Mesothelial cell of epicardium (in vitro differentiated cells): ENCODE results near the gene AUH. TPM values are rescaled to one million over a fixed set of nuclear protein-coding genes. Genes with fewer than 3 reads are reported as not detected.
"Not testable (repeated sequence)": the region's sequence is repeated elsewhere in the genome, so short reads cannot be mapped to it uniquely, and the experiment has no call there.

Experiments used
- DNase-seq, 2 experiments: peaks; one replicate each; pipeline ENCODE4 v3.0.0; 2021; ENCODE audit warnings: low spot score in 2 of 2; ENCODE audit not compliant: unreplicated experiment in 2 of 2
- H3K27ac Mint-ChIP-seq: 2 replicates; pipeline ENCODE4 v1.8.0; 2021; ENCODE audit warnings: mixed read lengths
- H3K27me3 Mint-ChIP-seq: 2 replicates; pipeline ENCODE4 v1.8.0; 2021; ENCODE audit warnings: low read depth, mixed read lengths
- H3K36me3 Mint-ChIP-seq: 2 replicates; pipeline ENCODE4 v1.8.0; 2021; ENCODE audit warnings: mixed read lengths
- H3K4me1 Mint-ChIP-seq: 2 replicates; pipeline ENCODE4 v1.8.0; 2021; ENCODE audit warnings: mixed read lengths
- H3K4me3 Mint-ChIP-seq: 2 replicates; pipeline ENCODE4 v1.8.0; 2021; ENCODE audit warnings: mild to moderate bottlenecking, moderate library complexity, mixed read lengths
- H3K9me3 Mint-ChIP-seq: 2 replicates; pipeline ENCODE4 v1.8.0; 2021; ENCODE audit warnings: mixed read lengths
- CTCF ChIP-seq: fragments of 200-600 bp; sonication (generic); IDR thresholded peaks from one replicate; pipeline ENCODE4 v1.5.0; 2021; ENCODE audit warnings: antibody characterized with exemption; ENCODE audit not compliant: unreplicated experiment
- total RNA-seq: library from RNA; stranded (reverse); gene quantifications from 3 replicates; pipeline ENCODE4 v1.2.1, GENCODE V29; 2021

AUH gene
- total RNA-seq, 1 donor from 2014 or later, result 24.8 TPM

DNA sequence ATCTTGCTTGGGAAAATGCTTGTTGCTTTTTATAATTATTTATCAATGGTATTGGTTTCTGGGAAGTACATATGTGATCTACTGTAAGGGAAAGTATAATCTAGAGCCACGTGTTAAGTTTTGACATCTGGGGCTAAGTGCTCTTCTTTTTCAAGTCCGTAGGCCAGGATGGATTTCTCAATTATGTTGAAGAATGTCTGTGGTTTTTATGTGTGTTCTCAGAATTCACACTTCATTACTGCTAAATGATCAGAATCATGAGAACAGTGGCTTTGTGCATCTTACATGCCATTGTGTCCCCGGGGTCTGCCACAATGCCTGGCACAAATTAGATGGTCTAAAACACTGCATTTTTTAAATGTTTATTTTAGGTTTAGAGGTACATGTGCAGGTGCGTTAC is 14.5 kb upstream of the AUH start:
- peaks cover 5% of the 10 kb centered on the region for H3K9me3 Mint-ChIP-seq
- DNase-seq, result no peak
- H3K27me3 Mint-ChIP-seq, result no peaks in the 10 kb centered on the region
- H3K4me3 Mint-ChIP-seq, result no peak overlapping the region
- TF ChIP-seq CTCF, result no peak
- no peak overlapping the region for H3K27ac Mint-ChIP-seq
- peaks cover 3% of the 10 kb centered on the region for H3K4me1 Mint-ChIP-seq
- peaks cover 3% of the 10 kb centered on the region for H3K36me3 Mint-ChIP-seq

DNA sequence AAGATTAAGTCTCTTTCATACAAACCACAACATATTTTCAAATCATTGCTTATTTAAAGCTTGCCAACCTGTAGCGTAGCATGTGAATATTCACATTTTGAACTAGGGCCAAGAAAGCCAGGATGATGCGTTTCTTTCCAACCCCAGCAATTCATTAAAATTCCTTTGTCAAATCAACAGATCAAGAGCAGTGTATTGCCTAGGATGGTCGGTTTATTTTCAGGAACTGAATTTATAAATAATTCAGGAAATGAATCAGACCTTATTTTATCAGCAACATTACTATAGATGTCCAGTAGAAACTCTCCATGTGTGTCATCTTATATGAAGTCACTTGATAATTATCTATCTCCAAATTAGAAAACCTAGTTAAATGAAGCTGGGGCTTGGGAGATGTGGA is 13.2 kb upstream of the AUH start:
- H3K4me1 Mint-ChIP-seq, result peaks cover 3% of the 10 kb centered on the region

DNA sequence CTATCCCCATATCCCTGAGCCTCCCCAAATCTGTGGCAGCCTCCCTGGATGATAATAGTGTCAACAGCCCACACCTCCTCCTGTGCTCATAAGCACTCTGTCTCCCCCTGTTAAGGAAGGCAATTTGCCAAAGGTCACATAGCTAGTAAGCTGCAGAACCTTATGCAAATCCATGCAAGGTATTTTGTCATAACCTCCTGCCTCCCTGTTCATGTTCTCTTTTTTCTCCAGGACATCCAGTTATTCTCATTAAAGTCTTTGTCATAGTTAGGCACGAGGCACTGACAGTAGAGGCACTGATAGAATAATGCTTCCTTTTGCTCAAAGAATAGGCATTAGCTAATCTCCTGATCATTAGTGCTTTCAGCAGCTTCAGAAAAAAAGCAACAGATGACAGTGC is 10.2 kb upstream of the AUH start:
- H3K27ac Mint-ChIP-seq, result no peak overlapping the region
- peaks cover 13% of the 10 kb centered on the region for H3K9me3 Mint-ChIP-seq
- no peak for DNase-seq
- no peak for TF ChIP-seq CTCF
- no peaks in the 10 kb centered on the region for H3K36me3 Mint-ChIP-seq
- peaks cover 3% of the 10 kb centered on the region for H3K4me1 Mint-ChIP-seq
- H3K27me3 Mint-ChIP-seq, result no peaks in the 10 kb centered on the region
- no peak overlapping the region for H3K4me3 Mint-ChIP-seq

More for the DNA sequence above, 13.2 kb upstream of the AUH start:
- TF ChIP-seq CTCF, result no peak
- Mint-ChIP-seq H3K9me3 (peaks cover 5% of the 10 kb centered on the region), H3K27ac (no peak overlapping the region), H3K4me3 (no peak overlapping the region), H3K27me3 (no peaks in the 10 kb centered on the region), H3K36me3 (peaks cover 3% of the 10 kb centered on the region)
- DNase-seq, result no peak

DNA sequence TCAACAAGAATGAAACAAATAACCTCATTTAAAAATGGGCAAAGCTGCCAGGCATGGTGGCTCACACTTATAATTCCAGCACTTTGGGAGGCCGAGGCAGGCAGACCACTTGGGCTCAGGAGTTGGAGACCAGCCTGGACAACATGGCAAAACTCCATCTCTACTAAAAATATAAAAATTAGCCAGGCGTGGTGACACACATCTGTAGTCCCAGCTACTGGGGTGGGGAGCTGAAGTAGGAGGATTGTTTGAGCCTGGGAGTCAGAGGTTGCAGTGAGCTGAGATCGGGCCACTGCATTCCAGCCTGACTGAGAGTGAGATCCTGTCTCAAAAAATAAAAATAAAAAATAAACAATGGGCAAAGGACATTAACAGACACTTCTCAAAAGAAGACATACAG is 8.3 kb upstream of the AUH start:
- not testable (repeated sequence) for DNase-seq, H3K4me1 Mint-ChIP-seq, H3K27ac Mint-ChIP-seq, H3K36me3 Mint-ChIP-seq, H3K4me3 Mint-ChIP-seq, H3K27me3 Mint-ChIP-seq
- H3K9me3 Mint-ChIP-seq, result peaks cover 13% of the 10 kb centered on the region

GRCh38 chr9:91364702-91365101 is 3.0 kb upstream of the AUH start:
- H3K4me1 Mint-ChIP-seq, result peaks cover 17% of the 10 kb centered on the region
- H3K9me3 Mint-ChIP-seq, result peaks cover 13% of the 10 kb centered on the region
- no peaks in the 10 kb centered on the region for H3K27me3 Mint-ChIP-seq
- DNase-seq, result no peak
- no peak overlapping the region for H3K4me3 Mint-ChIP-seq
- no peaks in the 10 kb centered on the region for H3K36me3 Mint-ChIP-seq
- TF ChIP-seq CTCF, result no peak
- H3K27ac Mint-ChIP-seq, result no peak overlapping the region

- Mint-ChIP-seq H3K4me3 (no peak overlapping the region), H3K9me3 (peaks cover 13% of the 10 kb centered on the region), H3K4me1 (peaks cover 22% of the 10 kb centered on the region), H3K27me3 (no peaks in the 10 kb centered on the region), H3K27ac (no peak overlapping the region), H3K36me3 (no peaks in the 10 kb centered on the region)
- TF ChIP-seq CTCF, result no peak
- DNase-seq, result no peak
These were observed 2.3 kb upstream of the AUH start for GRCh38 chr9:91364005-91364404.
